A673 (cell line): ENCODE measurements around the gene PLD1.

Experiments used
- EZH2 ChIP-seq: fragments of 200-600 bp; sonication (generic); IDR thresholded peaks from 2 replicates; pipeline ENCODE4 v1.6.1; 2017; ENCODE audit warnings: borderline replicate concordance, low read depth, mild to moderate bottlenecking, mixed read lengths, antibody characterized with exemption, low read length; ENCODE audit not compliant: poor library complexity, severe bottlenecking
- TF ChIP-seq, protein P1 (sequence below): fragments of 300-800, 200-600 bp; sonication (generic); conservative IDR thresholded peaks from 2 replicates; pipeline ENCODE4 v1.5.1; 2017; ENCODE audit warnings: low read depth, mild to moderate bottlenecking, antibody characterized with exemption, low read length, moderate library complexity, mixed read lengths

GRCh38 chr3:171757361-171758034 is 52.8 kb downstream of the PLD1 start:
- TF ChIP-seq, protein P1, sequence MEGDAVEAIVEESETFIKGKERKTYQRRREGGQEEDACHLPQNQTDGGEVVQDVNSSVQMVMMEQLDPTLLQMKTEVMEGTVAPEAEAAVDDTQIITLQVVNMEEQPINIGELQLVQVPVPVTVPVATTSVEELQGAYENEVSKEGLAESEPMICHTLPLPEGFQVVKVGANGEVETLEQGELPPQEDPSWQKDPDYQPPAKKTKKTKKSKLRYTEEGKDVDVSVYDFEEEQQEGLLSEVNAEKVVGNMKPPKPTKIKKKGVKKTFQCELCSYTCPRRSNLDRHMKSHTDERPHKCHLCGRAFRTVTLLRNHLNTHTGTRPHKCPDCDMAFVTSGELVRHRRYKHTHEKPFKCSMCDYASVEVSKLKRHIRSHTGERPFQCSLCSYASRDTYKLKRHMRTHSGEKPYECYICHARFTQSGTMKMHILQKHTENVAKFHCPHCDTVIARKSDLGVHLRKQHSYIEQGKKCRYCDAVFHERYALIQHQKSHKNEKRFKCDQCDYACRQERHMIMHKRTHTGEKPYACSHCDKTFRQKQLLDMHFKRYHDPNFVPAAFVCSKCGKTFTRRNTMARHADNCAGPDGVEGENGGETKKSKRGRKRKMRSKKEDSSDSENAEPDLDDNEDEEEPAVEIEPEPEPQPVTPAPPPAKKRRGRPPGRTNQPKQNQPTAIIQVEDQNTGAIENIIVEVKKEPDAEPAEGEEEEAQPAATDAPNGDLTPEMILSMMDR, result no peak
- TF ChIP-seq EZH2, result no peak
